Measurements from ENCODE around the gene SCN5A. TPM values are rescaled to one million over a fixed set of nuclear protein-coding genes. Genes with fewer than 3 reads are reported as not detected.

The SCN5A gene
- under 1 TPM in 2 of 4 donors, not detected in 2; 0.39 to 0.42 TPM for total RNA-seq

DNA sequence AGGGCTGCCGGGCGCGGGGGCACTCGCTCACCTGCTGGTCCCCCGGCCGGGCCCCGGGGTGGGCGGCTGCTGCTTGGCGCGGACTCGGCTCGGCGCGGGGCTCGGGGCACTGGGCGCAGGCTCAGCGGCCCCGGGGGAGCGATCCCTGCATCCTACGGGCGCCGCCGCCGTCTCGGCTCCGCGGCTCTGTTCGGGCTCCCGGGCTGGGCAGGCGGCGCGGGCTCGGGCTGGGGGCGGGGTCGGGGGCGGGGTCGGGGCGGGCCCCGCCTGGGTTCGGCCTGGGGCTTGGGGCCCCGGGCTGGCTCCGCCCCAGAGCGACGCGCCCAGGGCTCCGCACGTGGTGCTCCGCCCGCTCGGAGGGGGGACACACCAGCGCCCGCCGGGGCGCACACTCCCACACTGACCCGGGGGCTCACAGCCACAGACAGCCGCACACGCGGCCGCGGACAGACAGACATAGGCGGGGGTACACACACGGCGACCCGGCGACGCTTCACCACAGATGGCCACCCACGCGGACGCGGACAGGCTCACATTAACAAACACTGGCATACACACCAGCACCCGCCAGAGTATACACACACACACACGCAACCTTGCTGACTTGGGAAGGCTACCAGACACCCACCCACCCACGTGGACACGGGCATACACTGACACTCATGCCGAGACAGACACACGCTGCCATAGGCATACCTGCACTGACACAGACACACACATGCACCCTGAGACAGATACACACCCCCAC, at the start of gene SCN5A:
SCN5A (minus strand) TSS at position 188 of the 748 bp plus-strand sequence. CDS start 16,380 bp downstream, outside the sequence.
- 3 to 6% methylated on average over 16 to 33 of the region's 76 CpGs for WGBS, 2 donors
- peak within 1 kb of the TSS; percentile 18 for H3K4me3 ChIP-seq (ENCODE audit: low read depth, poor library complexity, severe bottlenecking)
- intact Hi-C loops (cut with DNase I; ENCODE audit: low total_unique reads) = loop anchor here (2.0 kb wide), 1 partner anchor 127 kb away; no protein-coding TSS in a partner anchor
- DNase-seq (ENCODE audit: low spot score in 2 of 2) = peak in 1 of 2 donors; percentile 85
- no peak for TF ChIP-seq POLR2A (IDR thresholded peaks at IDR 0.05)
- TF ChIP-seq, protein P1, sequence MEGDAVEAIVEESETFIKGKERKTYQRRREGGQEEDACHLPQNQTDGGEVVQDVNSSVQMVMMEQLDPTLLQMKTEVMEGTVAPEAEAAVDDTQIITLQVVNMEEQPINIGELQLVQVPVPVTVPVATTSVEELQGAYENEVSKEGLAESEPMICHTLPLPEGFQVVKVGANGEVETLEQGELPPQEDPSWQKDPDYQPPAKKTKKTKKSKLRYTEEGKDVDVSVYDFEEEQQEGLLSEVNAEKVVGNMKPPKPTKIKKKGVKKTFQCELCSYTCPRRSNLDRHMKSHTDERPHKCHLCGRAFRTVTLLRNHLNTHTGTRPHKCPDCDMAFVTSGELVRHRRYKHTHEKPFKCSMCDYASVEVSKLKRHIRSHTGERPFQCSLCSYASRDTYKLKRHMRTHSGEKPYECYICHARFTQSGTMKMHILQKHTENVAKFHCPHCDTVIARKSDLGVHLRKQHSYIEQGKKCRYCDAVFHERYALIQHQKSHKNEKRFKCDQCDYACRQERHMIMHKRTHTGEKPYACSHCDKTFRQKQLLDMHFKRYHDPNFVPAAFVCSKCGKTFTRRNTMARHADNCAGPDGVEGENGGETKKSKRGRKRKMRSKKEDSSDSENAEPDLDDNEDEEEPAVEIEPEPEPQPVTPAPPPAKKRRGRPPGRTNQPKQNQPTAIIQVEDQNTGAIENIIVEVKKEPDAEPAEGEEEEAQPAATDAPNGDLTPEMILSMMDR (IDR thresholded peaks at IDR 0.05) = no peak

GRCh38 chr3:38698760-38699159, 49.3 kb upstream of the SCN5A start:
- 74 to 78% methylated on average over 5 of the region's 5 CpGs for WGBS, 2 donors
- intact Hi-C loops (cut with DNase I; ENCODE audit: low total_unique reads) = no loop called here
- no peak overlapping the region for H3K4me3 ChIP-seq (ENCODE audit: low read depth, poor library complexity, severe bottlenecking)
- DNase-seq (ENCODE audit: low spot score in 2 of 2) = peak in 1 of 2 donors; percentile 8
- TF ChIP-seq POLR2A (IDR thresholded peaks at IDR 0.05) = no peak
- TF ChIP-seq, protein P1 (IDR thresholded peaks at IDR 0.05) = no peak

DNA sequence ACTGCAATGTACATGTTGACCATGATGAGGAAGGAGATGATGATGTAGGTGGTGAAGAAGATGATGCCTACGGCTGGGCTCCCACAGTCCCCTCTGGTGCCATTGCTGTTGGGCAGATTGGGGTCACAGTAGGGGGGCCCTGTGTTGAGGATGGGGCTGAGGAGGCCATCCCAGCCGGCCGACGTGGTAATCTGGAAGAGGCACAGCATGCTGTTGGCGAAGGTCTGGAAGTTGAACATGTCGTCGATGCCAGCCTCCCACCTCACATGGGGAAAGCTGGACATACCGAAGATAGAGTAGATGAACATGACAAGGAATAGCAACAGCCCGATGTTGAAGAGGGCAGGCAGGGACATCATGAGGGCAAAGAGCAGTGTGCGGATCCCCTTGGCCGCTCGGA, 48.6 kb upstream of the SCN5A start:
- DNase-seq (ENCODE audit: low spot score in 2 of 2) = peak in 1 of 2 donors; percentile 76
- no peak for TF ChIP-seq POLR2A (IDR thresholded peaks at IDR 0.05)
- TF ChIP-seq, protein P1 (IDR thresholded peaks at IDR 0.05) = no peak
- 94 to 96% methylated on average over 12 of the region's 12 CpGs for WGBS, 2 donors
- intact Hi-C loops (cut with DNase I; ENCODE audit: low total_unique reads) = no loop called here
- H3K4me3 ChIP-seq (ENCODE audit: low read depth, poor library complexity, severe bottlenecking) = no peak overlapping the region

DNA sequence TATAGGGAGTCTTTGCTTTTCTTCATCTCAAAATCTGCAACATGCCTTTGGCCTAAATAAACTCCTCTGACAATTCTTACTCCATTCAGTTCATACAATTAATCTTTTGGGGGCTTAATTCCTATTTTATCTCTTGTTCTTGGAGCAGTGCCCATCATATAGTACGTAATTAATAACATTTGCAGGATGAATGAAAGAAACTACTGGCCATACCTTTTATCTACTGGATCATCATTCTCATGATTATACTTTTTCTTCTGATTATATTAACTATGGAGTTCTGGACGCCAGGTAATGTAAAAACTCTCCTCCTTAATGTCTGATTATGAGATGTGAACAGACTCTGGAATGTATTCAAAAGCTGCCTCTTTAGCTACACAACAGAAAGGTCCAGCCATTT, 46.5 kb upstream of the SCN5A start:
- no peak for DNase-seq (ENCODE audit: low spot score in 2 of 2)
- intact Hi-C loops (cut with DNase I; ENCODE audit: low total_unique reads) = no loop called here
- no peak for TF ChIP-seq POLR2A (IDR thresholded peaks at IDR 0.05)
- TF ChIP-seq, protein P1 (IDR thresholded peaks at IDR 0.05) = no peak
- H3K4me3 ChIP-seq (ENCODE audit: low read depth, poor library complexity, severe bottlenecking) = no peak overlapping the region
- 68 to 71% methylated on average over 2 of the region's 2 CpGs for WGBS, 2 donors

GRCh38 chr3:38690185-38690584, 40.7 kb upstream of the SCN5A start:
- DNase-seq (ENCODE audit: low spot score in 2 of 2) = no peak
- WGBS, 2 donors = 90 to 92% methylated on average over 2 of the region's 2 CpGs
- no peak overlapping the region for H3K4me3 ChIP-seq (ENCODE audit: low read depth, poor library complexity, severe bottlenecking)
- TF ChIP-seq POLR2A (IDR thresholded peaks at IDR 0.05) = no peak
- TF ChIP-seq, protein P1 (IDR thresholded peaks at IDR 0.05) = no peak
- intact Hi-C loops (cut with DNase I; ENCODE audit: low total_unique reads) = no loop called here
